Endothelial cell of umbilical vein (primary cell): ENCODE measurements around the gene LURAP1L. TPM values are rescaled to one million over a fixed set of nuclear protein-coding genes. Genes with fewer than 3 reads are reported as not detected.

Source experiments
- BruUV-seq: library from RNA; stranded (reverse); fragments of 400-500 nt; replicated peaks from 2 replicates; lab custom pipeline; 2021; lab: Mats Ljungman, UMichigan
- CTCF ChIA-PET: fragments of 300-600, 350-600 bp; sonication (Branson Sonifier 250); formaldehyde crosslinking; loops from one replicate; lab custom pipeline; 2021; ENCODE audit warnings: antibody characterized with exemption, inconsistent platforms; lab: Charles Lee
- POLR2A ChIA-PET: fragments of 300-600, 350-600 bp; sonication (Branson Sonifier 250); formaldehyde crosslinking; loops from one replicate; lab custom pipeline; 2021; ENCODE audit warnings: antibody characterized with exemption, inconsistent platforms; lab: Charles Lee
- DNase-seq: peaks from one replicate; pipeline ENCODE4 v3.0.0-alpha.2; 2011; ENCODE audit warnings: low read depth, low spot score
- FAIRE-seq: peaks from 2 replicates; lab custom pipeline; 2011; peaks lifted over from hg19 to GRCh38; lab: Jason Lieb, UNC
- H2AFZ ChIP-seq: 2 replicates; pipeline ENCODE4 v1.6.0; 2012; ENCODE audit warnings: low read depth, low read length, control low read depth, inconsistent platforms
- H3K27ac ChIP-seq: 2 replicates; pipeline ENCODE4 v1.5.1; 2011; ENCODE audit warnings: low read depth, mild to moderate bottlenecking, control low read depth, low read length, moderate library complexity; ENCODE audit not compliant: insufficient read depth
- H3K27me3 ChIP-seq, 2 experiments: 2 replicates each; pipeline versions ENCODE4 v1.6.0 to v1.6.1; 2011; ENCODE audit warnings: low read length in 2 of 2, mixed read lengths in 1 of 2; ENCODE audit not compliant: control insufficient read depth in 2 of 2, insufficient read depth in 2 of 2
- H3K36me3 ChIP-seq, 2 experiments: 2 replicates in 1 of 2; 3 replicates in 1 of 2; pipeline ENCODE4 v1.5.1; 2011; ENCODE audit warnings: low read length in 2 of 2, mild to moderate bottlenecking in 1 of 2, moderate library complexity in 1 of 2; ENCODE audit not compliant: control insufficient read depth in 2 of 2, insufficient read depth in 2 of 2; ENCODE audit errors: extremely low read depth in 1 of 2
- H3K4me1 ChIP-seq: 3 replicates; pipeline ENCODE4 v1.5.1; 2011; ENCODE audit warnings: mild to moderate bottlenecking, low read length; ENCODE audit not compliant: control insufficient read depth, insufficient read depth; ENCODE audit errors: extremely low read depth
- H3K4me2 ChIP-seq: 2 replicates; pipeline ENCODE4 v1.6.1; 2011; ENCODE audit warnings: low read length, control low read depth, mixed read lengths; ENCODE audit not compliant: insufficient read depth
- H3K4me3 ChIP-seq, 3 experiments: fragments of 200-600 bp in 1 of 3; sonication (generic), shearing (Covaris generic) in 1 of 3; replicated peaks in 1 of 3; 2 replicates each; pipeline ENCODE4 v1.5.1; 2011 to 2016; ENCODE audit warnings: control low read depth in 3 of 3, low read length in 3 of 3, mild to moderate bottlenecking in 2 of 3, inconsistent platforms in 1 of 3, low read depth in 1 of 3, moderate library complexity in 1 of 3; ENCODE audit not compliant: insufficient read depth in 1 of 3
- H3K79me2 ChIP-seq: 2 replicates; pipeline ENCODE4 v1.6.0; 2012; ENCODE audit warnings: low read length, inconsistent platforms; ENCODE audit not compliant: control insufficient read depth, insufficient read depth
- H3K9ac ChIP-seq: replicated peaks from 2 replicates; pipeline ENCODE3; 2011; ENCODE audit warnings: low read length, control low read depth; ENCODE audit not compliant: insufficient read depth; ENCODE audit errors: extremely low read depth
- H3K9me1 ChIP-seq: replicated peaks from 3 replicates; pipeline ENCODE4 v1.6.0; 2011; ENCODE audit warnings: mild to moderate bottlenecking, low read length; ENCODE audit not compliant: control insufficient read depth, insufficient read depth; ENCODE audit errors: extremely low read depth
- H3K9me3 ChIP-seq: replicated peaks from 2 replicates; pipeline ENCODE4 v1.5.1; 2012; ENCODE audit warnings: low read length, inconsistent platforms; ENCODE audit not compliant: control insufficient read depth, insufficient read depth
- H4K20me1 ChIP-seq: replicated peaks from 2 replicates; pipeline ENCODE3; 2011; ENCODE audit warnings: mild to moderate bottlenecking, low read length; ENCODE audit not compliant: control insufficient read depth, insufficient read depth; ENCODE audit errors: extremely low read depth
- EZH2 ChIP-seq: IDR thresholded peaks from 2 replicates; pipeline ENCODE4 v1.6.1; 2012; ENCODE audit warnings: borderline replicate concordance, low read depth, mild to moderate bottlenecking, moderate library complexity, low read length, inconsistent platforms; ENCODE audit not compliant: severe bottlenecking
- FOS ChIP-seq: IDR thresholded peaks from 2 replicates; pipeline ENCODE4 v1.6.1; 2011; ENCODE audit warnings: mild to moderate bottlenecking, low read length, moderate library complexity, borderline replicate concordance; ENCODE audit not compliant: insufficient read depth
- GATA2 ChIP-seq: IDR thresholded peaks from 2 replicates; pipeline ENCODE4 v1.7.0; 2011; ENCODE audit warnings: low read depth, mild to moderate bottlenecking, moderate library complexity, mixed read lengths, low read length; ENCODE audit not compliant: insufficient read length, insufficient read depth
- JUN ChIP-seq: IDR thresholded peaks from 2 replicates; pipeline ENCODE4 v1.6.1; 2011; ENCODE audit warnings: borderline replicate concordance, low read depth; ENCODE audit not compliant: insufficient read length, insufficient read depth
- MAX ChIP-seq: IDR thresholded peaks from 2 replicates; pipeline ENCODE4 v1.6.1; 2011; ENCODE audit not compliant: insufficient read depth, insufficient read length
- MYC ChIP-seq: IDR thresholded peaks from one replicate; pipeline ENCODE4 v1.6.1; 2011; ENCODE audit warnings: mild to moderate bottlenecking, low read depth, low read length
- POLR2A ChIP-seq: IDR thresholded peaks from 2 replicates; pipeline ENCODE4 v1.6.1; 2012; ENCODE audit warnings: low read depth, mild to moderate bottlenecking, control low read depth, low read length
- POLR2AphosphoS5 ChIP-seq: IDR thresholded peaks from 2 replicates; pipeline ENCODE4 v1.6.1; 2012; ENCODE audit warnings: low read depth, mild to moderate bottlenecking, control low read depth, low read length, moderate library complexity; ENCODE audit not compliant: insufficient read depth
- dilution Hi-C: fragments of 300-500 bp; cut with MboI; formaldehyde crosslinking; loops from one replicate; pipeline ENCODE4 v1.15.0; 2019; ENCODE audit warnings: low sequenced_read_pairs; ENCODE audit not compliant: extremely low pct_ligation_motif_present
- intact Hi-C: fragments of 100-400 bp; cut with micrococcal nuclease; formaldehyde crosslinking; loops from one replicate; pipeline ENCODE4 v1.10.0; 2022
- polyA plus RNA-seq, 4 experiments: library from polyadenylated mRNA; depleted of rRNA in 3 of 4; stranded (reverse) in 3 of 4; unstranded in 1 of 4; fragments of >200 nt; gene quantifications; 2 replicates each; pipeline versions ENCODE4 v1.2.1 to v1.2.3, GENCODE V29; 2011 to 2012; ENCODE audit warnings: missing spikeins in 1 of 4
- total RNA-seq: library from RNA; stranded (reverse); gene quantifications from 2 replicates; pipeline ENCODE4 v1.2.3, GENCODE V29; 2021
- TF ChIP-seq, protein P1 (sequence below), 2 donors: IDR thresholded peaks; 1 replicate in 1 of 2; 2 replicates in 1 of 2; pipeline ENCODE4 v1.5.1; 2011; ENCODE audit warnings: low read length in 2 of 2, mild to moderate bottlenecking in 2 of 2, moderate library complexity in 2 of 2, control low read depth in 1 of 2, inconsistent platforms in 1 of 2, low read depth in 1 of 2; ENCODE audit not compliant: insufficient read depth in 1 of 2; ENCODE audit errors: extremely low read depth in 1 of 2

The LURAP1L gene
- total and polyA plus RNA-seq, 2 donors (not counting 3 experiments of a cell fraction or from before 2014, with no cell fraction given), result 1.5 to 3.3 TPM

GRCh38 chr9:12740845-12741244 is 34.0 kb upstream of the LURAP1L start:
- Histone ChIP-seq H3K9me3 (no peaks in the 10 kb centered on the region), H3K27ac (no peak overlapping the region), H2AFZ (no peak overlapping the region), H3K36me3 (no peaks in the 10 kb centered on the region), H4K20me1 (no peaks in the 10 kb centered on the region), H3K4me2 (no peak overlapping the region), H3K9ac (no peak overlapping the region), H3K27me3 (no peaks in the 10 kb centered on the region), H3K4me3 (no peak overlapping the region), H3K9me1 (no peaks in the 10 kb centered on the region), H3K4me1 (no peaks in the 10 kb centered on the region), H3K79me2 (no peaks in the 10 kb centered on the region)
- FAIRE-seq, result no peak
- TF ChIP-seq EZH2, result no peak
- no peak for TF ChIP-seq GATA2
- TF ChIP-seq JUN, result no peak
- no peak for TF ChIP-seq POLR2AphosphoS5
- no peak for TF ChIP-seq POLR2A
- no peak for TF ChIP-seq FOS
- TF ChIP-seq, protein P1, sequence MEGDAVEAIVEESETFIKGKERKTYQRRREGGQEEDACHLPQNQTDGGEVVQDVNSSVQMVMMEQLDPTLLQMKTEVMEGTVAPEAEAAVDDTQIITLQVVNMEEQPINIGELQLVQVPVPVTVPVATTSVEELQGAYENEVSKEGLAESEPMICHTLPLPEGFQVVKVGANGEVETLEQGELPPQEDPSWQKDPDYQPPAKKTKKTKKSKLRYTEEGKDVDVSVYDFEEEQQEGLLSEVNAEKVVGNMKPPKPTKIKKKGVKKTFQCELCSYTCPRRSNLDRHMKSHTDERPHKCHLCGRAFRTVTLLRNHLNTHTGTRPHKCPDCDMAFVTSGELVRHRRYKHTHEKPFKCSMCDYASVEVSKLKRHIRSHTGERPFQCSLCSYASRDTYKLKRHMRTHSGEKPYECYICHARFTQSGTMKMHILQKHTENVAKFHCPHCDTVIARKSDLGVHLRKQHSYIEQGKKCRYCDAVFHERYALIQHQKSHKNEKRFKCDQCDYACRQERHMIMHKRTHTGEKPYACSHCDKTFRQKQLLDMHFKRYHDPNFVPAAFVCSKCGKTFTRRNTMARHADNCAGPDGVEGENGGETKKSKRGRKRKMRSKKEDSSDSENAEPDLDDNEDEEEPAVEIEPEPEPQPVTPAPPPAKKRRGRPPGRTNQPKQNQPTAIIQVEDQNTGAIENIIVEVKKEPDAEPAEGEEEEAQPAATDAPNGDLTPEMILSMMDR (IDR thresholded peaks at IDR 0.05; ENCODE audit: extremely low read depth in 1 of 2, insufficient read depth in 1 of 2, low read depth in 1 of 2, low read length in 2 of 2), result no peak
- TF ChIP-seq MYC, result no peak
- TF ChIP-seq MAX, result no peak
- BruUV-seq, result no TSS peak
- intact Hi-C loops (no loop called here), dilution Hi-C loops (no loop called here)
- ChIA-PET CTCF (interaction anchor here (1.2 to 1.3 kb wide), 2 partner anchors 11 to 15 kb away, joined by 3 to 4 read pairs; no protein-coding TSS in a partner anchor), POLR2A (no interaction called here)
- DNase-seq, result no peak
